Fibroblast of villous mesenchyme (primary cell): ENCODE results near the gene NAV3. TPM values are rescaled to one million over a fixed set of nuclear protein-coding genes. Genes with fewer than 3 reads are reported as not detected.

Experiments
- DNase-seq: peaks from one replicate; pipeline ENCODE4 v3.0.0-alpha.2; 2010; ENCODE audit warnings: low read depth
- H3K4me3 ChIP-seq: 2 replicates; pipeline ENCODE4 v1.5.1; 2011; ENCODE audit warnings: low read depth, mild to moderate bottlenecking, low read length
- CTCF ChIP-seq: IDR thresholded peaks from 2 replicates; pipeline ENCODE4 v1.5.1; 2012; ENCODE audit warnings: low read depth, mild to moderate bottlenecking, low read length; ENCODE audit not compliant: insufficient read depth
- total RNA-seq: library from RNA; depleted of rRNA; stranded (reverse); fragments of >200 nt; gene quantifications from 2 replicates; pipeline ENCODE4 v1.2.3, GENCODE V29; 2012

NAV3 gene
- total RNA-seq, 1 donor = 206 TPM

- TF ChIP-seq CTCF = no peak
- H3K4me3 ChIP-seq = no peak overlapping the region
- DNase-seq = no peak
Measured at GRCh38 chr12:78055545-78055944, 224.9 kb downstream of the NAV3 start.

DNA sequence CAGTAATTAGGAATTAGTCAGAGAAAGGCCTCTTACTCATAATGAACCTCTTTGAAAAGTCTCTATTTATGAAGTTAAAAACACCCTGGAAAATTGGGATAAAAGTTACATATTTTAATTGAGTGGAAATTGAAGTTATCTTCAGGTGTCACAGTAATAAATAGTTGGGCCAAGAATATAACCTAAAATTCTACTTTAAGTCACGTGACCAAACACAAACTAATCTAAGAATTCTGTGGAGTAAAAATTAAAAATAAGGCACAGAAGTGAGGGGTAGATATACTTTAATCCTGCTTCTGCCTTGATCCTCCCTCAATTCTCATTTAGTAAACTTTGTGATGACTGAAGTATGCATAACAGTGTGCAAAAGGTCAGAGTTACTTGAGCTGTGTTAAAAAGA lies 226.4 kb downstream of the NAV3 start:
- no peak for DNase-seq
- no peak overlapping the region for H3K4me3 ChIP-seq
- no peak for TF ChIP-seq CTCF

DNA sequence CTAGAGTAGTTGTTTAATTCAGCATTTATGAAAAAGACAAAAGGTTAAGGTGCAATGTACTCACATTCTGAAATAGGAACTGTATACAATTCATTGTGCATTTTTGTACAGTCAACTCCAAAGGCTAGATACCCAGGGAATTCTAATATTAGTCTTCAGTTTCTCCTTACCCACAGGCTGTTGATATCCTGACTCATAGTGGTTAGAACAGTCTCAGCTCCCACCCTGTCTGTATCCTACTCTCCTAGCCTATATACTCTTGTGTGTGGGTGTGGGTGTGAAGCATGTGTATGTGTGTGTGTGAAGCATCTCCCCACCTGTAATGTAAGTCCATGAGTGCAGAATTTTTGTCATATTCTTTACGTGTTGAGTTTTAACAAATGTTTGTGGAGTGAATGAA lies 229.5 kb downstream of the NAV3 start:
- no peak overlapping the region for H3K4me3 ChIP-seq
- peak; percentile 34 for DNase-seq
- no peak for TF ChIP-seq CTCF

DNA sequence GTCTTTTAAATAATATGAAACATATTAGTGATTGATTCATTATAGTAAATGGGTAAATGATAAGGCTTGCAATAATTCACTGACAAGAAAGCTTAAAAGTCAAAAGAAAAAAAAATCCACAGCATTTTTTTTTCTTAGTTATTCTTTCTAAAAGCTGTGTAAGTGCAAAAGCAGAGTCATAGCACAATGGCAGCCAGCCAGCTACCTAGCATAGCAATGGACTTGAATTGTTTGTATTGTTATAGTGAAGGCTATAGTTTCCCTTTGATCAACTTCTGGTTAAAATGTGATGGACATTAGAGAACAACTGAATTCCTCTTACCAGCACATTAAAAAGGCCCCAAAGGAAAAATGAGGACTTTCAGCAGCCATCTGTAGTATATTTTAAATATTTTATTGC lies 232.1 kb downstream of the NAV3 start:
- H3K4me3 ChIP-seq = no peak overlapping the region
- DNase-seq = peak; percentile 48
- no peak for TF ChIP-seq CTCF

- no peak for DNase-seq
- H3K4me3 ChIP-seq = no peak overlapping the region
- no peak for TF ChIP-seq CTCF
Measured at GRCh38 chr12:78081590-78082314, 251.1 kb downstream of the NAV3 start.

- no peak overlapping the region for H3K4me3 ChIP-seq
- no peak for TF ChIP-seq CTCF
- peak; percentile 17 for DNase-seq
Measured at GRCh38 chr12:78085542-78086182, 255.0 kb downstream of the NAV3 start.
